Tibial artery (tissue), 4 donors: ENCODE measurements around the gene MEI1.

Experiments
- DNase-seq, 2 donors: peaks; one replicate each; pipeline ENCODE4 v3.0.0-alpha.2; 2019
- H3K27ac ChIP-seq, 2 donors: fragments of 200-600 bp; sonication (generic) in 1 of 2; 1 replicate in 1 of 2; 2 replicates in 1 of 2; pipeline ENCODE4 v1.5.1; 2018 to 2019; ENCODE audit warnings: mild to moderate bottlenecking in 1 of 2
- H3K27me3 ChIP-seq, 2 donors: fragments of 200-600 bp; sonication (generic) in 1 of 2; one replicate each; pipeline versions ENCODE4 v1.5.1 to v1.6.0; 2016 to 2019
- H3K36me3 ChIP-seq, 3 donors: fragments of 200-600 bp; sonication (generic) in 2 of 3; one replicate each; pipeline ENCODE4 v1.5.1; 2016 to 2019; ENCODE audit warnings: mild to moderate bottlenecking in 2 of 3
- H3K4me1 ChIP-seq, 4 donors: fragments of 200-600 bp; sonication (generic) in 2 of 4; 1 replicate in 3 of 4; 2 replicates in 1 of 4; pipeline ENCODE4 v1.5.1; 2016 to 2019
- H3K4me3 ChIP-seq, 2 donors: fragments of 200-600 bp; sonication (generic) in 1 of 2; 1 replicate in 1 of 2; 2 replicates in 1 of 2; pipeline ENCODE4 v1.5.1; 2018 to 2019; ENCODE audit warnings: mild to moderate bottlenecking in 2 of 2
- H3K9me3 ChIP-seq, 3 donors: fragments of 200-600 bp; sonication (generic) in 1 of 3; one replicate each; pipeline ENCODE4 v1.5.1; 2016 to 2019
- intact Hi-C: fragments of 100-400 bp; cut with DNase I; formaldehyde crosslinking; loops from one replicate; pipeline ENCODE4 v1.15.0; 2023; ENCODE audit warnings: low total_unique reads
- TF ChIP-seq, protein P1 (sequence below), 2 experiments: fragments of 200-600 bp in 1 of 2; fragments of 450-650 bp in 1 of 2; IDR thresholded peaks; one replicate each; pipeline ENCODE4 v1.5.1; 2017 to 2019; ENCODE audit warnings: antibody characterized with exemption in 2 of 2, mild to moderate bottlenecking in 1 of 2, moderate library complexity in 1 of 2

MEI1 gene

DNA sequence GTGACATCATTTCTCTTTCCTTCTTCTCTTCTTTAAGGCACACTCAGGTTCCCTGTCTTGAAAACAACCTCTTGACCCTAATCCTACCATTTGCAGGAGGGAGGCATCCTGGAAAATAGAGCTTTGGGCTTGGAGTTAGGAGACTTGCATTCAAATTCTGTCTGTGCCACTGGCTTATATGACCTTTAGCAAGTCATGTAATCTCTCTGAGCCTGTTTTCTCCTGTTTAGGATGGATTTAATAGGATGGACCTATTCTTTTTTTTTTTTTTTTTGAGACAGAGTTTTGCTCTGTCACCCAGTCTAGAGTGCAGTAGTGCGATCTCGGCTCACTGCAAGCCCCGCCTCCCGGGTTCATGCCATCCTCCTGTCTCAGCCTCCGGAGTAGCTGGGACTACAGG is 76.0 kb downstream of the MEI1 start:
- Histone ChIP-seq H3K4me3 (no peak overlapping the region), H3K9me3 (no peaks in the 10 kb centered on the region), H3K27ac (no peak overlapping the region), H3K27me3 (no peaks in the 10 kb centered on the region), H3K4me1 (no peaks in the 10 kb centered on the region), H3K36me3 (no peaks in the 10 kb centered on the region)
- no peak for DNase-seq
- TF ChIP-seq, protein P1, sequence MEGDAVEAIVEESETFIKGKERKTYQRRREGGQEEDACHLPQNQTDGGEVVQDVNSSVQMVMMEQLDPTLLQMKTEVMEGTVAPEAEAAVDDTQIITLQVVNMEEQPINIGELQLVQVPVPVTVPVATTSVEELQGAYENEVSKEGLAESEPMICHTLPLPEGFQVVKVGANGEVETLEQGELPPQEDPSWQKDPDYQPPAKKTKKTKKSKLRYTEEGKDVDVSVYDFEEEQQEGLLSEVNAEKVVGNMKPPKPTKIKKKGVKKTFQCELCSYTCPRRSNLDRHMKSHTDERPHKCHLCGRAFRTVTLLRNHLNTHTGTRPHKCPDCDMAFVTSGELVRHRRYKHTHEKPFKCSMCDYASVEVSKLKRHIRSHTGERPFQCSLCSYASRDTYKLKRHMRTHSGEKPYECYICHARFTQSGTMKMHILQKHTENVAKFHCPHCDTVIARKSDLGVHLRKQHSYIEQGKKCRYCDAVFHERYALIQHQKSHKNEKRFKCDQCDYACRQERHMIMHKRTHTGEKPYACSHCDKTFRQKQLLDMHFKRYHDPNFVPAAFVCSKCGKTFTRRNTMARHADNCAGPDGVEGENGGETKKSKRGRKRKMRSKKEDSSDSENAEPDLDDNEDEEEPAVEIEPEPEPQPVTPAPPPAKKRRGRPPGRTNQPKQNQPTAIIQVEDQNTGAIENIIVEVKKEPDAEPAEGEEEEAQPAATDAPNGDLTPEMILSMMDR (IDR thresholded peaks at IDR 0.05), result no peak
- intact Hi-C loops, result no loop called here

DNA sequence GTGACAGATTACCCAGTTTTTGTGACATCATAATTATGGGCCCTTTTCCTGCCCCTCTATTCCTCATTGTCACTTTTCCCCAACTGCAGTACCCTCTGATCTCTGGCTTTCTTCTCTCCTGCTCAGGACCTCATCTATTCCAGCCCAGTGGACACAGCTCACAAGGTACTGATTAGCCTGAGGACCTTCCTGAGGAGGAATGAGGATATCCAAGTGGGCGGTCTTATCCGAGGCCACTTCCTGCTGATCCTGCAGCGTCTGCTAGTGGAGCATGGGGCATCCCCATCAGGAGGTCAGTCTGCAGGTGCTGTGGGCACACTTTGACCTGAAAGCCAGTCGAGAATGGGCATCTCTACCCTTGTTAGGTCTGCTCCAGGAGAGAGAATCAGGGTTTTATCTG is 76.7 kb downstream of the MEI1 start:
- Histone ChIP-seq H3K27me3 (no peaks in the 10 kb centered on the region), H3K4me3 (no peak overlapping the region), H3K36me3 (no peaks in the 10 kb centered on the region), H3K9me3 (no peaks in the 10 kb centered on the region), H3K27ac (no peak overlapping the region), H3K4me1 (no peaks in the 10 kb centered on the region)
- TF ChIP-seq, protein P1 (IDR thresholded peaks at IDR 0.05), result no peak
- intact Hi-C loops, result no loop called here
- DNase-seq, result no peak

DNA sequence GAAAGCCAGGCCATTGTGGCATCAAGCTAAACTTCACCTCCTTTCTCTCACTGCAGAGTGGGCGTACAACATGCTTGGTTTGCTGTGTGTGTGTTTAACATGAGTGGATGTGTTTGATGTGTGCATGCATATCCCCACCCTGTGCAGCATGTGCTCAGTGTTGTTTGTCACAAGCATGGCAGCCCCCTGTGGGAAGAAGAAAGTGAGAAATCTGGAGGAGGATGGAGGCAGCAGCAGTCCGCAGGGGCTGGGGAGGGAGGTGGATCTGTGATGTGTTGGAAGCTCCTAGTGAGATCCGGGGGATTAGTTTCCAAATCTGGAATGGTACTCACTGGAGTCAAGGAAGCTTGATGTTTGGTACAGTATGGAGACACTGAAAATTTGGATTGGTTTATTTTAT is 77.1 kb downstream of the MEI1 start:
- H3K36me3 ChIP-seq, result no peaks in the 10 kb centered on the region
- no peak for DNase-seq
- intact Hi-C loops, result no loop called here
- H3K4me1 ChIP-seq, result no peaks in the 10 kb centered on the region
- H3K27ac ChIP-seq, result no peak overlapping the region
- no peaks in the 10 kb centered on the region for H3K9me3 ChIP-seq
- no peak overlapping the region for H3K4me3 ChIP-seq
- TF ChIP-seq, protein P1 (IDR thresholded peaks at IDR 0.05), result no peak
- no peaks in the 10 kb centered on the region for H3K27me3 ChIP-seq

DNA sequence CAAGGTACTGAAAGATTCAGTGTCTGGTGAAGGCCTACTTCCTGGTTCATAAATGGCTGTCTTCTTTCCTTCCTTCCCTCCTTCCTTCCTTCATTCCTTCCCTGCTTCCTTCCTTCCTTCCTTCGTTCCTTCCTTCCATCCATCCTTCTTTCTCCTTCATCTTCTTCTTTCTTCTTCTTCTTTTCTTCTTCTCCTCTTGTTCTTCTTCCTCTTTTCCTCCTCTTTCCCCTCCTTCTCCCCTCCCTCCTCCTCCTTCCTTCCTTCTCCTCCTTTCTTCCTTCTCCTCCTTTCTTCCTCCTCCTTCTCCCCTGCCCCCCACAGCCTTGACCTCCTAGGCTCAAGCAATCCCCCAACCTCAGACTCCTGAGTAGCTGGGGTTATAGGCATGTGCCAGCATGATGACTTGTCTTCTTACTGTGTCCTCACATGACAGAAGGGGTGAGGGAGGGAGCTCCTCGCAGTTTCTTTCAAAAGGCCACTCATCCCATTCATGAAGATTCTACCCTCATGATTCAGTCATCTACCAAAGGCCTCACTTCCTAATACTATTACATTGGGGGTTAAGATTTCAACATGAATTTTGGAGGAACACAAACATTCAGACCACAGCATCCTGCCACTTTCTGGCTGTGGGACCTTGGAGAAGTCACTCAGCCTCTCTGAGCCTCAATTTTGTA is 78.6 kb downstream of the MEI1 start:
- H3K27me3 ChIP-seq, result no peaks in the 10 kb centered on the region
- DNase-seq, result no peak
- H3K9me3 ChIP-seq, result no peaks in the 10 kb centered on the region
- no peak overlapping the region for H3K27ac ChIP-seq
- intact Hi-C loops, result no loop called here
- TF ChIP-seq, protein P1 (IDR thresholded peaks at IDR 0.05), result no peak
- H3K36me3 ChIP-seq, result no peaks in the 10 kb centered on the region
- H3K4me3 ChIP-seq, result no peak overlapping the region
- no peaks in the 10 kb centered on the region for H3K4me1 ChIP-seq

DNA sequence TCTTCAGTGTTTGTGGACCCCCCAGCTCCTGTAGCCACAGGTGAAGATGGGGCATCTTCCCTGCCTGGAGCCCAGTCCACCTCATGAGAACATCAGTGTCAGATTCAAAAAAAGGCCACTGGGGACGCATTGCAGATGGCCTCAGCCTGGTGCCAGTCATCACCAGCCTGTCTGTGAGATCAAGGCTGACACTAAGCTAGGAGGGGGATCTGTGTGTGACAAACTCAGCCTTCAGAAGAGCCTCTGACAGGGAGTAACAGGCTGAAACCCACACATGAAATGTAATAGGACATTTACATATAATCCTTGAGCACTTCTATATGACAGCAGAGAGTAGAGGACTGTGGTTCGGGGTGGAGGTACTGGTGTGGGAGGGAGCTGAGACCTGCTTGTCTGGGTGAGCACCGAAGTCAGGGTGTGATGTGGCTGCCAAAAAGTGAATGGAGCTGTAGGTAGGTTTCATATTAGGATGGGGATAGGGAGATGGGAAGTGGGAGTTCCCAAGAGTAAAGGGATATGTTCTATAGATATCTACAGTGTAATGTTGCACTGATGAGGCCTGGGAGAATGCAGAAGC is 80.7 kb downstream of the MEI1 start:
- DNase-seq, result no peak
- Histone ChIP-seq H3K27ac (no peak overlapping the region), H3K9me3 (no peaks in the 10 kb centered on the region), H3K36me3 (no peaks in the 10 kb centered on the region), H3K27me3 (no peaks in the 10 kb centered on the region), H3K4me1 (no peaks in the 10 kb centered on the region), H3K4me3 (no peak overlapping the region)
- intact Hi-C loops, result no loop called here
- TF ChIP-seq, protein P1 (IDR thresholded peaks at IDR 0.05), result no peak
